Right ventricle myocardium inferior (tissue), 1 donor: ENCODE data around the gene MPST. TPM values are rescaled to one million over a fixed set of nuclear protein-coding genes. Genes with fewer than 3 reads are reported as not detected.
A peak's percentile ranks its signal among the peaks of the same experiment; 100 is the strongest.
"Not testable (repeated sequence)": the region's sequence is repeated elsewhere in the genome, so short reads cannot be mapped to it uniquely, and the experiment has no call there.

Source experiments
- ATAC-seq: fragments of 200-7000 bp; cut with Tn5 transposase; one replicate; pipeline ENCODE4 v1.9.1; 2020; ENCODE audit warnings: mild to moderate bottlenecking, moderate library complexity
- DNase-seq: peaks from one replicate; pipeline ENCODE4 v3.0.0; 2021; ENCODE audit errors: missing footprints
- intact Hi-C: fragments of 100-400 bp; cut with DNase I; formaldehyde crosslinking; loops from one replicate; pipeline ENCODE4 v1.11.0; 2022
- long read RNA-seq: library from polyadenylated mRNA; unstranded; transcript quantifications from one replicate; pipeline ENCODE4 v2.0.0, GENCODE V29; 2021
- total RNA-seq: library from RNA; stranded (reverse); fragmentation: NEBNext Ultra II Directional; extraction: Animal tissue kit (Norgen Biotek cat#: 25700); gene quantifications from one replicate; pipeline ENCODE4 v1.2.1, GENCODE V29; 2021
- donor health status: DM: no; HTN: yes; CAD: no; lungs with severe emphysema.

MPST gene
- total RNA-seq: 58.4 TPM
- long read RNA-seq, transcript MPST-203 (3 exons, 1,345 nt): minor isoform, 14 of 152 reads
- long read RNA-seq, transcript MPST-206 (3 exons, 1,331 nt): major isoform, 85 of 152 reads
- long read RNA-seq, transcript MPST-201 (4 exons, 1,504 nt): minor isoform, 6 of 152 reads
- long read RNA-seq, partial matches to known transcripts: 13 of 152 reads
- long read RNA-seq, other reads (novel, unspliced or antisense): 34 of 152 reads

DNA sequence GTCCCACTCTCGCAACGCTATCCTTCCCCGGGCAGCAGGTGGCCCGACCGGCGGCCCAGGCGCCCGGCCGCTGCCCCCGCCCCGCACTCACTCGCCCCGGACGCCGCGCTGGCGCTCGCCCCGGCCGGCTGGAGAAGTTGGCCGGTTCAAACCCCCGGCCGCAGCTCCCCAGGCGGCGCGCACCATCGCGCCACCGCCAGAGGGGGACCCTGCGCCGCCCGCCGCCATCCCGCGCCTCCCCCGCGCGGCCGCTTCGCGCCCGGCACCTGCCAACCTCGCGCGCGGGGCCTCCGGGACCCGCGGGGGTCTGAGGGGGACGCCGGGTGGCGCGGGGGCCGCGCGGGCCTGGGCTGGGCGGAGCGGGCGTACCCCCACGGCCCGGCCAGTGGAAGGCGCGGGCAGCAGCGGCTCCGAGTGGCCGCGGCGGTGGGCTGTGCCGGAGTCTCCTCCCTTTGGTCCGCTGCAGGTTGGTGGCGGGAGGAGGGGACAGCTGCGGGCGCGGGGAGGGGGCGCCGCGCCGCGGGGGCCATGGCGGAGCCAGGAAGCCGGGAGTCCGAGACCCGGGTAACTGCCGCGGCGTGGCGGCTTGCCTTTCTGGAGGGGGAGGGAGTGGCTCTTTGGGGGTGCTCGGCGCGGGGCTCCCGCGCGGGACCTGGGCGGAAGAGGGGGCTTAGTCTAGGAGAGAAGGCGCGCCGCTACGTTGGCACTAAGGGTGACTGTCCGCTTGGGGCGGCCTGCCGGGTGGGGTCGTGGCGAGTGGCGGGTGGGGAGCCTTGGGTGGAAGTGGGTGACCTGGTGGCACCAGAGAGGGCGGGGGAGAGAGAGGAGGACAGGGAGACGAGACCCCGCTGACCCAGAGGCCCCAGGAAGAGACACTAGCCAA lies at the start of gene MPST, which contains the start of gene TST:
Gene MPST (plus strand): TSS at position 434 of the 883 bp plus-strand sequence. CDS start 95 bp downstream, at position 529.
Gene TST (minus strand): TSS at position 139 of the 883 bp plus-strand sequence. CDS start 715 bp downstream, outside the sequence.
- intact Hi-C loops: no loop called here
- DNase-seq (peak; percentile 93), ATAC-seq (peak; percentile 87)

DNA sequence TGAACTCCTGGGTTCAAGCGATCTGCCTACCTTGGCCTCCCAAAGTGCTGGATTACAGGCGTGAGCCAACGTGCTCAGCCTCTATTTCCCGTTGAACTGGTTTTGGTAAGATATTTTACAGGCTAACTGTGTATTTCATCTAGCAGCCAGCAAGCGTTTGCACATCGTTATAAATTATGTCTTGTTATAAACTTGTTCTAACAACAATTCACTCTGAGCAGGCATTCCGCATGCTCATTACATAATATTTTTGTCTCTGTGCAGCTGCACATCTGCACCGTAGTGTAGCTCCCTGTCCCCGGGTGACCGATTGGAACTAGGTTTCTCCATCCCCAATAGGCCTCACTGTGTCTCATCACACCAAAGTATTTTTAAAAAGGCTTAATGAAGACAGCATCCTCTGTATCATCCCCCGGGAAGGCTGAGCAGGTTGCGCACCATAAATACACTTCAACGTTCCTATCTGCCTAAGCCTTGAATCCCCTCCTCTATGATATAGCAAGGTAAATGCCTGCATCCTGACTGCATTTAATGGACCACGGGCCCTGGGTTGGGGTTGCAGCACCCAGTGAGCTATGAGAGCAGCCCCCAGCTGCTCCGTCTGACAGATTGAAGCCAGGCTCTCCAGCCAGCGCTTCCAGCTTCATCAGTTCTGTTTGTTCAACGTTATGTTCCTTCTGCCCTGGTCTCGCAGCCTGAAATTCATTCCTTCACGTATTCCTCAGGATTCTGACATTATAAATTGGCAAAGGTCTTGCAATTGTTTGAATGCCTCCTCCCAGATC lies 48.0 kb upstream of the MPST start:
- DNase-seq: no peak
- intact Hi-C loops: no loop called here
- ATAC-seq: no peak

DNA sequence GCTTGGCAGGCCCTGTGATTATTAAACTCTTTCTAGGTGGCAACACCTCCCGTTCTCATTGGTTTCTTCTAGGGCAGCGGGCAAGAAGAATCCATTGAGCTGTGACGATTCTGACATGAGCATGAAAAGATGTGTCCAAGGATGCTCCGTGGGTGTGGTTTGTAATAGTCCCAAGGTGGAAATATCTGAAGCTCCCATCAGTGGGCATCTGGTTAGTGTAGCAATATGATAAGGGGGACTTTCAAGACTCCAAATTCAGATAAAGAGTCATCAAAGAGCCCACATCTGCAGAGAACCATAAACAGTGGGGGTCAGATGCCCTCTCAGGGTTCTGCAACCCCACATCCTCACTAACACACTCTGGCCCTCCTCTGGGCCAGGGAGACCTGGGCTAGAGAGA lies 42.9 kb upstream of the MPST start:
- no peak for ATAC-seq
- intact Hi-C loops: loop anchor here (5.0 kb wide), 3 partner anchors 104 to 199 kb away; partner anchors contain the start of gene IFT27
- no peak for DNase-seq

DNA sequence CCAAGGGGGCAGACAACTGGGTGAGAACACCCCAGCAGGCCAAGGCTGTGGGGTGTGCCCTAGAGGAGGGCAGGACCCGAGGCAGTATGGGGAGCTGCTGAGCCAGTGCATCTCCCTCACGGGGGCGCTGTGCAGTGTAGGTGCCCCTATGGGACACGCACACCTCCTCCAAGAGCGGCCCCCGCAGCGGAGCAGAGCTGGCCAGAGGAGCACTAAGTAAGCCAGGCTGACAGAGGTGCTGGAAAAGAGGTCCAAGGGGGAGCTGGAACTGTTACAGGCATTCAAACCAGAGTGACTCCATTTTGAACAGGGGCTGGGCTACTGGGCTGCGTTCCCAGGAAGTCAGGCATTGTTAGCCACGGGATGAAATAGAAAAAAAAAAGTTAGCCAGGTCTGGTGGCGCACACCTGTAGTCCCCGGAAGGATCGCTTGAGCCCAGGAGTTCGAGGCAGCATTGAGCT lies 42.1 kb upstream of the MPST start:
- ATAC-seq (peak; percentile 63), DNase-seq (peak; percentile 77)
- intact Hi-C loops: loop anchor here (5.0 kb wide), 3 partner anchors 105 to 200 kb away; partner anchors contain the start of gene IFT27

DNA sequence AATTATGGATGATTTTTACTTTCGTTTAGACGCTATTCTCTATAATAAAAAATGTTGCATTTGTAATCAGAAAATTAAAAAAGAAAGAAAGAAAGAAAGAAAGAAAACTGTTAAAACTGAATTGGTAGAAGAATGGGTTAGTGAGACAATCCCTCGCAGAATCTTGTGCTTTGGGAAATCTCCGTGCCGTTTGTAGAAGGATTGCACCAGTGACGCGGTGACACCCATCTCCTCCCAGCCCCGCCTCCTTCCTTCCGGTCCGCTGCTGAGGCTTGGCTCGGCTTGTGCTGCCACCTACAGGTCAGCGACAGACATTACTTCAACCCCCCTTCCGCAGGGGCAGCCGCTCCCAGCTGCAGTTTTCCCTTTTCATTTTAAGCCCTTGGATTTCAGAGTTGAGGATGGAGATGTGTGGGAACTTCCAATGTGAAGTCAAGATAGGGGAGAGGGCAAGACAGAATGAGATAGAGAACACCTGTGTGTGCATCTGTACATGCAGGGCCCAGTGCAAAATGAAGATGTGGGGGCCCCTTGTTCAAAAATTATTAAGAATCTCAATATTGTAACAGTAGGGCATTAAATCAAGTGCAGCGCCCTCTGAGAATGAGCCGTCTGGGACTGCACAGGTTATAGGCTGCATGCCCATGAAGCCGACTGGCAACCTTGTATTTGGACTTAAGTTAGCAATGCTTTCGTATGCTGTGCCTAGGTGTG lies 41.4 kb upstream of the MPST start:
- DNase-seq (peak; percentile 96), ATAC-seq (peak; percentile 95)
- intact Hi-C loops: loop anchor here (5.0 kb wide), 3 partner anchors 106 to 201 kb away; partner anchors contain the start of gene IFT27

DNA sequence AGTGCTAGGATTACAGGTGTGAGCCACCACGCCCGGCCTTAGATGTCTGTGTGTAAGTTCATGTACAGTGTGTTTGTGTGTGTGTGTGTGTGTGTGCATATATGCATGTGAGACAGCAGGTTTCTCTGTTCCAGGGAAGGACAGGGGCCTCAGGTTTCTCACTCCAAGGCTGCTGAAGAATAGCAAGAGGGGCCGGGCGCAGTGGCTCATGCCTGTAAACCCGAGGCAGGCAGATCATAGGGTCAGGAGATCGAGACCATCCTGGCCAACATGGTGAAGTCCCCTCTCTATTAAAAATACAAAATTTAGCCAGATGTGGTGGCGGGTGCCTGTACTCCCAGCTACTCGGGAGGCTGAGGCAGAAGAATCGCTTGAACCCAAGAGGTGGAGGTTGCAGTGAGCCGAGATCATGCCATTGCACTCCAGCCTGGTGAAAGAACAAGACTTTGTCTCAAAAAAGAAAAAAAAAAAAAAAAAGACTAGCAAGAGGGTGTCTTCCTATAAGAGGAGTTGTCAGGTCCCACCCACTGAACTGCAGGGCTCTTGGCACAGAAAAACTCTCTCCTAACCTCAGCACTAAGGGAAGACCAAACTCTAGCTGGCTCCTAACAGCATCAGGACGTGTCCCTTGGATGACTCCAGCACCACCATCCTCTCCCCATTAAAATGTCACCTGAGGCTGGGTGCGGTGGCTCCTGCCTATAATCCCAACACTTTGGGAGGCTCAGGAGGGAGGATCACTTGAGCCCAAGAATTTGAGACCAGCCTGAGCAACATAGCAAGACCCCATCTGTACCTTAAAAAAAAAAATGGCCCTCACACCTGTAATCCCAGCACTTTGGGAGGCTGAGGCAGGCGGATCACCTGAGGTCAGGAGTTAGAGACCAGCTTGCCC lies 40.3 kb upstream of the MPST start:
- DNase-seq: no peak
- intact Hi-C loops: loop anchor here (5.0 kb wide), 3 partner anchors 107 to 202 kb away; partner anchors contain the start of gene IFT27
- no peak for ATAC-seq

DNA sequence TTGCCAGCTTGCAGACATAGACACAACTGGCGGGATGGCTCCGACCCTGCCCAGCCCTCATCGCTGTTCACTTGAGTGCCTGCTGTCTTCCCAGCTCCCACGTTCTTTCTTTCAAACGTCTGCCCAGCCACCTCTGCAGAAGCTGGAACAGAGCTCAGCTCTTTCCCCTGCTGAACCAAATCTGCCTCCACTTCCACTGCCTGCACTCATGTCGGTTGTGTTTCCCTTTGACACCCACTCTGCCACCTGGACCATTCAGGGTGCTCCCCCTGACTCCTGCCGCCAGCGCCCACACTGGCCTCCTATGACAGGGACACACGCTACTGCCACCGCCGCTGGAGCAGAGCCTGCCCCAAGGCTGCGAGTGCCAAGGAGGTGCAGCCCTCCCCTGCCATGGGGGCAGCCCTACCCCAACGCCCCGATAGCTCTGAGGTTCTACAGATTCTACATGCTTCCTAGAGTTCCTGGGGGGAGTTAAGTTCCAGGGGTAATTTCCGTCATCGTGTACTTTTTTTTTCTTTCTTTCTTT lies 38.2 kb upstream of the MPST start:
- intact Hi-C loops: no loop called here
- ATAC-seq: no peak
- DNase-seq: no peak

DNA sequence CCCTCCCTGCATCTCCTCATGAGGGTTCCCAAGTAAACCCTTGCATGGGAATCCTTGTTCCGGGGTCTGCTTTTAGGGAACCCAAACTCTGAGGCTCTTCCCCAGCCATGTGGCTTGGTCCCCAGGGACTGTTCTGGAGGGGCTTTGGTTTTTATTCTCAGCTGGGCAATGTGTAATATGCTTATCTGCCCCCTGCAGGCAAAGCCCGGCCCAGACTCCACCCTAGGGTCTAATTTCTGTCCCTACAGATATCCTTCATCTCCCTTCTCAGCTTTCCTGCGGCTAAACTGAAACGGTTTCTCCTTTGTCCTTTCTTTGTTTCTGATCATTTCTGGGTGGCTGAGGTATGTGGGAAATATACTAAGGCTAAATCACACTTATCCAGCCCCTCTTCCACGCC lies 37.4 kb upstream of the MPST start:
- ATAC-seq (no peak), DNase-seq (no peak)
- intact Hi-C loops: no loop called here

DNA sequence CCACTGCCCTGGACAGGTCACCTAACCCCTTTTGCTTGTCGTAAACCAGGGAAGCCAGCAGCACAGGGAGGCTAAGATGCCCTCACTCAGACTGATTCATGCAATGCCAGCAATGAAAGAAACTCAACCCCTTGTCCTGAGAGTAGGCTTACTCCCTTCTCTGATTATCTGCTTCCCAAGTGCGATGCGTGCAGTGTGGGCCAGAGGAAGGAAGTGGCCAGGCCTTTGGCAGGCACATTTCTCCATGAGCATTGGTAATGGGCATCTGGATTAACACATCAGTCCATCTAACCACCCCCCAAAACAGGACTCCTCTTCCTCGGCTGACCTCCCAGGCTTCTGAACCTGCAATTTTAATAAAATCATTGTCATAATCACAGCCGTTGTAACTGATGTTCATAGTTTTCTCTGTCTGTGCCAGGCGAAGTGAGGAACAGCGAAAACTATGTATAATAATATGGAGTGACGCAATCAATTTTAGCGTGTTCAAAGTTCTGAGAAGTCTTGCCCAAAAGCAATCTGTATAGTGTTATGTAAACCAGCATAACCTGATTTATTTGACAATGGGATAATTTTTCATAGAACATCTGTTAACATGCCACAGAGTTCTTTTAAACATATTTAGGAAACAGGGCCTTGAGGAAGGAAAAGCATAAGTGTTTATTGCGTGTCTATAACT lies 34.2 kb upstream of the MPST start:
- DNase-seq (no peak), ATAC-seq (no peak)
- intact Hi-C loops: no loop called here

DNA sequence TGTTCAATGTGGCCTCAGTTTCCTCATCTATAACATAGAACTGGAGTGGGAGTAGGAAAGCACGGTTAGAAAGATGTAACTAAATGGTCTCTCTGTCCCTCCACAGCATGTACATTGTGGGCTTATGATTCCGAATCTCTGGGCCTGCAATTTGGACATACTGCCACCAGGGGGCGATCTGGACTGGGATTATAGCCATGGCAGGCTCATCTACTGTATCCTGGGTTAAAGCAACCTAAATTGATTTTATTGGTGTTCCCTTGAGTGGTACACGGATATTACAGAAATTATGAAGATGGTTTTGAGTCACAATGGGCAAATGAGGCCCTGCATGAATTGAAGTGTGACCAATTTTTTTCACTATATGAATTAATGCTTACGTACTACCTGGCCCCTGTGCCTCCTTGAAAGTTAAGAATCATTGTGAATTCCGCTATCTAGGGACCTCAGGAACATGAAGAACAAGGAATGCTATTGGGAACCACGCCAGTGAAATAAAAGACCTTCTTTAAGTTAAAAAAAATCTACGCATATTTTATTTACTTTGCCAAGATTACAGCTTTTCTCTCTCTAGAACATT lies 33.2 kb upstream of the MPST start:
- no peak for ATAC-seq
- DNase-seq: no peak
- intact Hi-C loops: no loop called here

DNA sequence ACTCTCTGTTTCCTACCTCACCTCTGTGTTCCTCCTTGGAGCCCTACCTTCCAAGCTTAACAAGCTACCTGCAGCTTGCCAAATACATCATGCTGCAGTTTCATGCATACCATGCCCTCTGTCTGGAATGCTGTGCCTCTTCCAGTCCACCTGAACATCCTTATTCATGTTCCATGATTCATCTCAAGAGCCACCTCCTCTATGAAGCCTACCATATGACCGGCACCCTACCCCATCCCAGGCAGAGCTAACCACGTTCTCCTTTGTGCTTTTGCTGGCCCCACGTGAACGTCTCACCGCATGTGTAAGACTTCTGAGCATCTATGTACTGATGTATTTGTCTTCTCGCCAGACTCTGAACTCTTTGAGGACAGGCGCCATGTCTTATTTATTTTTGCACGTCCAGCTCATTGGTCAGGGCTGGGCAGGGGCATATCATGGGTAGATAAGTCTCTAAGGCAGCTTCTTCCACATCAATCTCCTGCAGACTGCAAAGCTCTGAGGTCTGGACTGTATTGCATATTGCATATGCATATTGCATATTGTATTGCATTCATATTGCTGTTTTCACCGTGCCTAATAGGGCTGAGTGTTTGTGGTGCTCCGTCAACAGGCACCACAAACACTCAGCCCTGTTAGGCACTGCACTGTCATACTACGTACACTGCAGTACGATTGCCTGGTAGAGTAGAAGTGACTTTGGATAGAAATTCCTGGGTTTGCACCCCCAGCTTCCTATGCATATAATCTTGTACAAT lies 31.3 kb upstream of the MPST start:
- ATAC-seq (no peak), DNase-seq (no peak)
- intact Hi-C loops: no loop called here

DNA sequence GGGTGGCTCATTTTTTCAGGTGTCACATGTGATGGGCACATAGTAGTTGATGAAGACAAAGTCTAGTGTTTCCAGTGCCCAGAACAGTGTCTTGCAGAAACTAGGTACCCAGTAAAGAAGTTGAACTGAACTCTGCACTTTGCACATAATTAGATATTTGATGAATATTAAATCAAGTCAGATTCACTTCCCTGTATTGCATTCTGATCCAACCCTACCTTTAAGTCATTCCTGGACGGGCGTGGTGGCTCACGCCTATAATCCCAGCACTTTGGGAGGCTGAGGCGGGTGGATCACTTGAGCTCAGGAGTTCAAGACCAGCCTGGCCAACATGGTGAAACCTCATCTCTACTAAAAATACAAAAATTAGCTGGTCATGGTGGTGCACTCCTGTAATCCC lies 30.5 kb upstream of the MPST start:
- DNase-seq, ATAC-seq, intact Hi-C loops: not testable (repeated sequence)

DNA sequence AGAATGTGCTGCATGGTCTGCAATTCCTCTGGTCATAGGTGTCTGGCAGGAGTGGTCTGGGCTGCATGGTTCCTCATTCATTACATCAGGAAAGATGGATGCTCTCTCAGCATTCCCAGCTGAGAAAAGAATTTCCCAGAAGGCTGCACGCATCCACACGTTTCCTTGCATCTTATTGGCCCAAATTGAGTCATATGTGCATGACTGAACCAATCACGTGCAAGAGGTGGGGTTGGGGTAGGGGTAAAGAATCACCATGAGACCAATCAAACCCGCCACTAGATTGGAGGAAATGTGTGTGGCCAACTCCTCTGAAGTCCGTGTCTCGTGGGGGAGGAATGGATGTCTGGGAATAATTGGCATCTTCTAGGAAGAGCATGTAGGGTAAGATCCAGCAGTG lies 29.1 kb upstream of the MPST start:
- DNase-seq (no peak), ATAC-seq (no peak)
- intact Hi-C loops: no loop called here

DNA sequence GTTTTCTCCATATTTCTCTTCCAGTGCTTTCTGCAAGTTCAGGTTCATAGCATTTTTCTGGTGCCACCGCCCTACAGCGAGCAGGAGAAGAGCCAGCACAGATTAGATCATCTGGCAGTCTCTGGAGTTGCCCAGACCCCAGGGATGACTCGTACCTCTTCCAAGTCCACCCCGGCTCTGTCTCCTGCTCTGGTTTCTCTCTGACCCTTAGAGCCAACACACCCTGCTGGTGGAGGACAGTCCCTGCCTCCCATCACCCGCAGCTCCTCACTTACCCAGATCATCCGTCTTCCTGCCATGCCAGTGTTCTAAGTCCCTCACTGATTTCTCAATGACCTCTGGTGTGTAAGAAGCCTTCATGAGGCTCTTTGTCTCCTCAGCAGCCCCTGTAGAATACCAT lies 28.3 kb upstream of the MPST start:
- no peak for ATAC-seq

DNA sequence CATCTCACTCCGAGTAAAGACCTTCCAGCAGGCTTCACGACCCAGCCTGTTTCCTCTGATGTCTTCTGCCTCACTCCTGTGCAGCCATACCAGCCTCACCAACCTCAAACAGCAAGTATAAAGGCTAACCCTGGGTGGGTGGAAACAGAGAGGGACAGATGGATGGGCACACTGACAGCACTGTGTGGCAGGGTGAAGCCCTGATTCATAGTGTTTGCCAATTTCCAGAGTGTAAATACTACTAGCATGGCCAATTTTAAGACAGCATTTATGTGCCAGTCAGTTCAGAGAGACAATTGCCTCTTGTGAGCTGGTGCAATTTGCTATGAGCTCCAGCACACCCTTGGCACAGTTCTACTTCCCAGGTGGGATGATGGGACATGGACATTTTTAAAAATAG lies 21.8 kb upstream of the MPST start:
- intact Hi-C loops: no loop called here
- DNase-seq: no peak
- no peak for ATAC-seq

More for the DNA sequence above, 28.3 kb upstream of the MPST start:
- no peak for DNase-seq
- intact Hi-C loops: no loop called here
